Colon (tissue), 2 donors: ENCODE data around the gene JOSD1.

Source experiments
- FAIRE-seq: peaks from 2 replicates; lab custom pipeline; 2012; peaks lifted over from hg19 to GRCh38; lab: Jason Lieb, UNC
- donor health status: control.
- donor health status: control.

The JOSD1 gene

GRCh38 chr22:38712486-38713207, 11.9 kb upstream of the JOSD1 start:
- no peak for FAIRE-seq

- no peak for FAIRE-seq
Observed at GRCh38 chr22:38710866-38711265, 10.1 kb upstream of the JOSD1 start.

GRCh38 chr22:38710351-38710750, 9.6 kb upstream of the JOSD1 start:
- FAIRE-seq, result no peak

- no peak for FAIRE-seq
Observed at GRCh38 chr22:38709306-38709705, 8.6 kb upstream of the JOSD1 start.

GRCh38 chr22:38707984-38708383, 7.2 kb upstream of the JOSD1 start:
- no peak for FAIRE-seq

GRCh38 chr22:38707346-38707745, 6.6 kb upstream of the JOSD1 start:
- FAIRE-seq, result no peak

GRCh38 chr22:38706901-38707195, 6.1 kb upstream of the JOSD1 start:
- no peak for FAIRE-seq

GRCh38 chr22:38706101-38706900, 5.6 kb upstream of the JOSD1 start:
- FAIRE-seq, result no peak

- peak; percentile 97 for FAIRE-seq
Observed at GRCh38 chr22:38705235-38706100, 4.7 kb upstream of the JOSD1 start, which contains the start of gene GTPBP1. Gene GTPBP1, plus strand, starts transcription at chr22:38705944. Its CDS starts 12 bp downstream, at chr22:38705956.

GRCh38 chr22:38704654-38705234, 4.0 kb upstream of the JOSD1 start:
- FAIRE-seq, result no peak

- no peak for FAIRE-seq
Observed at GRCh38 chr22:38700270-38700788, 414 bp downstream of the JOSD1 start.

- no peak for FAIRE-seq
Observed at GRCh38 chr22:38699784-38700183, 959 bp downstream of the JOSD1 start.

GRCh38 chr22:38699143-38699542, 1.6 kb downstream of the JOSD1 start:
- no peak for FAIRE-seq

GRCh38 chr22:38698407-38699094, 2.2 kb downstream of the JOSD1 start:
- no peak for FAIRE-seq

- FAIRE-seq, result no peak
Observed at GRCh38 chr22:38697425-38698089, 3.2 kb downstream of the JOSD1 start.

- no peak for FAIRE-seq
Observed at GRCh38 chr22:38696606-38697424, 3.9 kb downstream of the JOSD1 start.

- no peak for FAIRE-seq
Observed at GRCh38 chr22:38694940-38695339, 5.8 kb downstream of the JOSD1 start.

GRCh38 chr22:38694049-38694448, 6.7 kb downstream of the JOSD1 start:
- FAIRE-seq, result no peak

- no peak for FAIRE-seq
Observed at GRCh38 chr22:38689651-38690050, 11.1 kb downstream of the JOSD1 start.

- no peak for FAIRE-seq
Observed at GRCh38 chr22:38685761-38686160, 15.0 kb downstream of the JOSD1 start.
